Left hindlimb (tissue), 1 donor: ENCODE results near the gene DYDC2.

Experiments
- DNase-seq: peaks from one replicate; pipeline ENCODE4 v3.0.0-alpha.2; 2018

The DYDC2 gene

GRCh38 chr10:80373502-80373901 is 16.9 kb downstream of the DYDC2 start:
- DNase-seq, result no peak

- DNase-seq, result no peak
These were observed 23.1 kb downstream of the DYDC2 start for GRCh38 chr10:80379701-80380100.

- DNase-seq, result no peak
These were observed 23.6 kb downstream of the DYDC2 start for GRCh38 chr10:80380185-80380584.

- peak; percentile 51 for DNase-seq
These were observed 26.4 kb downstream of the DYDC2 start for GRCh38 chr10:80382989-80383388.

GRCh38 chr10:80390740-80391139 is 34.2 kb downstream of the DYDC2 start:
- no peak for DNase-seq

- no peak for DNase-seq
These were observed 35.7 kb downstream of the DYDC2 start for GRCh38 chr10:80392250-80392649.

GRCh38 chr10:80394358-80394916 is 37.9 kb downstream of the DYDC2 start:
- no peak for DNase-seq

GRCh38 chr10:80397014-80397413 is 40.4 kb downstream of the DYDC2 start:
- no peak for DNase-seq

- no peak for DNase-seq
These were observed 43.7 kb downstream of the DYDC2 start for GRCh38 chr10:80400136-80400804.

GRCh38 chr10:80405035-80405434 is 48.5 kb downstream of the DYDC2 start:
- DNase-seq, result no peak

- peak; percentile 39 for DNase-seq
These were observed 49.0 kb downstream of the DYDC2 start for GRCh38 chr10:80405626-80406025.

GRCh38 chr10:80406204-80406603 is 49.6 kb downstream of the DYDC2 start:
- no peak for DNase-seq

- DNase-seq, result no peak
These were observed 51.2 kb downstream of the DYDC2 start for GRCh38 chr10:80407812-80408241.

GRCh38 chr10:80408242-80409101 is 51.9 kb downstream of the DYDC2 start, which contains the start of gene PRXL2A:
Gene PRXL2A (plus strand): TSS chr10:80408551. CDS start chr10:80420468, 11,917 bp downstream.
- peak; percentile 87 for DNase-seq

GRCh38 chr10:80409121-80409520 is 52.5 kb downstream of the DYDC2 start:
- DNase-seq, result no peak

- DNase-seq, result no peak
These were observed 53.5 kb downstream of the DYDC2 start for GRCh38 chr10:80410122-80410521.

- no peak for DNase-seq
These were observed 54.1 kb downstream of the DYDC2 start for GRCh38 chr10:80410578-80411145.

- DNase-seq, result no peak
These were observed 54.7 kb downstream of the DYDC2 start for GRCh38 chr10:80411267-80411668.

GRCh38 chr10:80411681-80412220 is 55.2 kb downstream of the DYDC2 start:
- no peak for DNase-seq

GRCh38 chr10:80412486-80412885 is 55.9 kb downstream of the DYDC2 start:
- DNase-seq, result no peak

- DNase-seq, result peak; percentile 42
These were observed 56.9 kb downstream of the DYDC2 start for GRCh38 chr10:80413271-80413996.

GRCh38 chr10:80414142-80414895 is 57.7 kb downstream of the DYDC2 start:
- no peak for DNase-seq
